ENCODE results near the gene CSNK1G3. TPM values are rescaled to one million over a fixed set of nuclear protein-coding genes. Genes with fewer than 3 reads are reported as not detected.

CSNK1G3 gene
- total RNA-seq, 1 experiment from 2014 or later = 51.1 TPM

GRCh38 chr5:123478546-123478945 is 33.4 kb upstream of the CSNK1G3 start:
- no peak overlapping the region for H3K4me3 ChIP-seq (replicated peaks in 1 of 2; ENCODE audit: low read depth in 1 of 2, low read length in 2 of 2)
- intact Hi-C loops (cut with micrococcal nuclease) = no loop called here
- H4K20me1 ChIP-seq (ENCODE audit: insufficient read depth) = no peaks in the 10 kb centered on the region
- RAD21 ChIA-PET (ENCODE audit: low non-redundant PET in 1 of 2, low total read pairs in 2 of 2, uncharacterized antibody in 2 of 2, unreplicated experiment in 2 of 2) = no interaction called here
- DNase-seq (ENCODE audit: low read depth, low spot score) = no peak
- no peaks in the 10 kb centered on the region for H3K27me3 ChIP-seq (ENCODE audit: insufficient read depth, low read length)
- H2AFZ ChIP-seq (ENCODE audit: low read depth, low read length, poor library complexity, severe bottlenecking) = no peak overlapping the region
- TF ChIP-seq EZH2phosphoT487 (IDR thresholded peaks at IDR 0.05; ENCODE audit: borderline replicate concordance) (no peak), REST (IDR thresholded peaks at IDR 0.05; ENCODE audit: low read depth) (no peak), CBX3 (IDR thresholded peaks at IDR 0.05; ENCODE audit: low read depth) (no peak), TCF7L2 (IDR thresholded peaks at IDR 0.05; ENCODE audit: borderline replicate concordance, extremely low read depth, insufficient read depth, insufficient read length) (no peak), POLR2A (IDR thresholded peaks at IDR 0.05; ENCODE audit: borderline replicate concordance, extremely low read depth, insufficient read depth, insufficient read length) (no peak), ZFX (IDR thresholded peaks at IDR 0.05) (no peak), FOSL1 (IDR thresholded peaks at IDR 0.05; ENCODE audit: low read depth) (no peak), YY1 (IDR thresholded peaks at IDR 0.05; ENCODE audit: extremely low read depth, insufficient replicate concordance, low read depth, low read length) (no peak), ATF3 (IDR thresholded peaks at IDR 0.05) (no peak), EZH2 (IDR thresholded peaks at IDR 0.05) (no peak), JUND (IDR thresholded peaks at IDR 0.05) (no peak), ZNF274 (IDR thresholded peaks at IDR 0.05; ENCODE audit: low read depth, low read length) (no peak), SRF (IDR thresholded peaks at IDR 0.05; ENCODE audit: low read depth) (no peak), ZBTB33 (IDR thresholded peaks at IDR 0.05; ENCODE audit: extremely low read depth, insufficient replicate concordance, low read length) (no peak), MAX (IDR thresholded peaks at IDR 0.05) (no peak), ELF1 (IDR thresholded peaks at IDR 0.05; ENCODE audit: borderline replicate concordance, low read depth) (no peak), SP1 (IDR thresholded peaks at IDR 0.05; ENCODE audit: low read depth) (no peak), RAD21 (IDR thresholded peaks at IDR 0.05; ENCODE audit: low read depth) (no peak), EGR1 (IDR thresholded peaks at IDR 0.05; ENCODE audit: low read depth) (no peak), POLR2AphosphoS5 (IDR thresholded peaks at IDR 0.05; ENCODE audit: low read depth, low read length) (no peak)
- CTCF ChIA-PET = no interaction called here
- H3K27ac ChIP-seq (ENCODE audit: low read depth, low read length) = no peak overlapping the region
- ATAC-seq = no peak
- BruUV-seq (replicated peaks) = no TSS peak
- H3K4me2 ChIP-seq (ENCODE audit: low read length) = no peak overlapping the region
- H3K4me1 ChIP-seq (ENCODE audit: control insufficient read depth in 1 of 2, insufficient read depth in 2 of 2, low read length in 2 of 2) = no peaks in the 10 kb centered on the region
- no peak overlapping the region for H3K9ac ChIP-seq (ENCODE audit: low read length)
- no peaks in the 10 kb centered on the region for H3K79me2 ChIP-seq (ENCODE audit: insufficient read depth, low read length)
- POLR2A ChIA-PET = interaction anchor here (1.4 kb wide), 1 partner anchor 33 kb away, joined by 3 read pairs; the partner anchor contains the start of gene CSNK1G3
- H3K9me2 ChIP-seq (ENCODE audit: insufficient read depth) = no peaks in the 10 kb centered on the region
- no peaks in the 10 kb centered on the region for H3K36me3 ChIP-seq (ENCODE audit: control insufficient read depth in 1 of 2, insufficient read depth in 2 of 2, low read length in 2 of 2)
- no peaks in the 10 kb centered on the region for H3K9me3 ChIP-seq (ENCODE audit: control insufficient read depth in 1 of 2, insufficient read depth in 1 of 2, low read depth in 1 of 2, low read length in 2 of 2)

Measured in HCT116 (cell line).